ENCODE data around the gene TRMT10A.
"Not testable (repeated sequence)": the region's sequence is repeated elsewhere in the genome, so short reads cannot be mapped to it uniquely, and the experiment has no call there.

The TRMT10A gene

GRCh38 chr4:99537674-99538073 lies 26.2 kb downstream of the TRMT10A start:
- no peak overlapping the region for H3K9ac ChIP-seq (ENCODE audit: low read length)
- H3K4me3 ChIP-seq (ENCODE audit: low read depth in 1 of 2, low read length in 2 of 2) = no peak overlapping the region
- H3K36me3 ChIP-seq (ENCODE audit: insufficient read depth, low read length) = no peaks in the 10 kb centered on the region
- no peaks in the 10 kb centered on the region for H3K4me1 ChIP-seq (ENCODE audit: insufficient read depth, low read length)
- no peaks in the 10 kb centered on the region for H3K27me3 ChIP-seq (ENCODE audit: control insufficient read depth in 1 of 2, insufficient read depth in 2 of 2, low read length in 2 of 2)
- H3K27ac ChIP-seq (ENCODE audit: low read depth, low read length) = no peak overlapping the region
- H3K9me3 ChIP-seq (ENCODE audit: low read length) = no peaks in the 10 kb centered on the region

GRCh38 chr4:99536848-99537247 lies 27.0 kb downstream of the TRMT10A start:
- Histone ChIP-seq H3K9ac (ENCODE audit: low read length) (no peak overlapping the region), H3K27me3 (ENCODE audit: control insufficient read depth in 1 of 2, insufficient read depth in 2 of 2, low read length in 2 of 2) (no peaks in the 10 kb centered on the region), H3K36me3 (ENCODE audit: insufficient read depth, low read length) (no peaks in the 10 kb centered on the region), H3K9me3 (ENCODE audit: low read length) (no peaks in the 10 kb centered on the region), H3K4me1 (ENCODE audit: insufficient read depth, low read length) (no peaks in the 10 kb centered on the region), H3K27ac (ENCODE audit: low read depth, low read length) (no peak overlapping the region), H3K4me3 (ENCODE audit: low read depth in 1 of 2, low read length in 2 of 2) (no peak overlapping the region)

- no peak overlapping the region for H3K27ac ChIP-seq (ENCODE audit: low read depth, low read length)
- no peaks in the 10 kb centered on the region for H3K9me3 ChIP-seq (ENCODE audit: low read length)
- H3K36me3 ChIP-seq (ENCODE audit: insufficient read depth, low read length) = no peaks in the 10 kb centered on the region
- H3K27me3 ChIP-seq (ENCODE audit: control insufficient read depth in 1 of 2, insufficient read depth in 2 of 2, low read length in 2 of 2) = no peaks in the 10 kb centered on the region
- H3K4me1 ChIP-seq (ENCODE audit: insufficient read depth, low read length) = no peaks in the 10 kb centered on the region
- H3K4me3 ChIP-seq (ENCODE audit: low read depth in 1 of 2, low read length in 2 of 2) = no peak overlapping the region
- no peak overlapping the region for H3K9ac ChIP-seq (ENCODE audit: low read length)
These were observed 27.6 kb downstream of the TRMT10A start for GRCh38 chr4:99536271-99536670.

GRCh38 chr4:99534699-99535098 lies 29.1 kb downstream of the TRMT10A start:
- H3K27me3 ChIP-seq (ENCODE audit: control insufficient read depth in 1 of 2, insufficient read depth in 2 of 2, low read length in 2 of 2); H3K4me1 ChIP-seq (ENCODE audit: insufficient read depth, low read length); H3K9me3 ChIP-seq (ENCODE audit: low read length); H3K36me3 ChIP-seq (ENCODE audit: insufficient read depth, low read length); H3K4me3 ChIP-seq (ENCODE audit: low read depth in 1 of 2, low read length in 2 of 2); H3K9ac ChIP-seq (ENCODE audit: low read length); H3K27ac ChIP-seq (ENCODE audit: low read depth, low read length): not testable (repeated sequence)

- Histone ChIP-seq H3K4me1 (ENCODE audit: insufficient read depth, low read length) (peaks cover 11% of the 10 kb centered on the region), H3K27me3 (ENCODE audit: control insufficient read depth in 1 of 2, insufficient read depth in 2 of 2, low read length in 2 of 2) (no peaks in the 10 kb centered on the region), H3K36me3 (ENCODE audit: insufficient read depth, low read length) (no peaks in the 10 kb centered on the region), H3K9me3 (ENCODE audit: low read length) (no peaks in the 10 kb centered on the region), H3K9ac (ENCODE audit: low read length) (no peak overlapping the region), H3K4me3 (ENCODE audit: low read depth in 1 of 2, low read length in 2 of 2) (no peak overlapping the region), H3K27ac (ENCODE audit: low read depth, low read length) (no peak overlapping the region)
These were observed 33.9 kb downstream of the TRMT10A start for GRCh38 chr4:99529956-99530355.

GRCh38 chr4:99529228-99529627 lies 34.6 kb downstream of the TRMT10A start:
- no peak overlapping the region for H3K27ac ChIP-seq (ENCODE audit: low read depth, low read length)
- no peaks in the 10 kb centered on the region for H3K36me3 ChIP-seq (ENCODE audit: insufficient read depth, low read length)
- no peaks in the 10 kb centered on the region for H3K27me3 ChIP-seq (ENCODE audit: control insufficient read depth in 1 of 2, insufficient read depth in 2 of 2, low read length in 2 of 2)
- H3K9me3 ChIP-seq (ENCODE audit: low read length) = no peaks in the 10 kb centered on the region
- no peak overlapping the region for H3K9ac ChIP-seq (ENCODE audit: low read length)
- no peak overlapping the region for H3K4me3 ChIP-seq (ENCODE audit: low read depth in 1 of 2, low read length in 2 of 2)
- peaks cover 11% of the 10 kb centered on the region for H3K4me1 ChIP-seq (ENCODE audit: insufficient read depth, low read length)

GRCh38 chr4:99518601-99519295 lies 45.1 kb downstream of the TRMT10A start:
- Histone ChIP-seq H3K9ac (ENCODE audit: low read length) (no peak overlapping the region), H3K9me3 (ENCODE audit: low read length) (no peaks in the 10 kb centered on the region), H3K4me3 (ENCODE audit: low read depth in 1 of 2, low read length in 2 of 2) (no peak overlapping the region), H3K4me1 (ENCODE audit: insufficient read depth, low read length) (no peaks in the 10 kb centered on the region), H3K27me3 (ENCODE audit: control insufficient read depth in 1 of 2, insufficient read depth in 2 of 2, low read length in 2 of 2) (no peaks in the 10 kb centered on the region), H3K27ac (ENCODE audit: low read depth, low read length) (no peak overlapping the region), H3K36me3 (ENCODE audit: insufficient read depth, low read length) (no peaks in the 10 kb centered on the region)

- H3K9ac ChIP-seq (ENCODE audit: low read length) = no peak within 1 kb of the TSS
- no peaks in the 10 kb centered on the region for H3K4me1 ChIP-seq (ENCODE audit: insufficient read depth, low read length)
- H3K27me3 ChIP-seq (ENCODE audit: control insufficient read depth in 1 of 2, insufficient read depth in 2 of 2, low read length in 2 of 2) = no peaks in the 10 kb centered on the region
- H3K9me3 ChIP-seq (ENCODE audit: low read length) = no peaks in the 10 kb centered on the region
- no peak within 1 kb of the TSS for H3K27ac ChIP-seq (ENCODE audit: low read depth, low read length)
- no peak within 1 kb of the TSS for H3K4me3 ChIP-seq (ENCODE audit: low read depth in 1 of 2, low read length in 2 of 2)
- no peaks in the 10 kb centered on the region for H3K36me3 ChIP-seq (ENCODE audit: insufficient read depth, low read length)
These were observed 53.1 kb downstream of the TRMT10A start, which contains the start of gene C4orf17 for GRCh38 chr4:99510721-99511120. C4orf17 (plus strand) TSS chr4:99511021; CDS start chr4:99513082, 2,061 bp downstream.

- Histone ChIP-seq H3K4me1 (ENCODE audit: insufficient read depth, low read length) (no peaks in the 10 kb centered on the region), H3K36me3 (ENCODE audit: insufficient read depth, low read length) (no peaks in the 10 kb centered on the region), H3K27ac (ENCODE audit: low read depth, low read length) (no peak overlapping the region), H3K27me3 (ENCODE audit: control insufficient read depth in 1 of 2, insufficient read depth in 2 of 2, low read length in 2 of 2) (no peaks in the 10 kb centered on the region), H3K9me3 (ENCODE audit: low read length) (no peaks in the 10 kb centered on the region), H3K9ac (ENCODE audit: low read length) (no peak overlapping the region), H3K4me3 (ENCODE audit: low read depth in 1 of 2, low read length in 2 of 2) (no peak overlapping the region)
These were observed 56.1 kb downstream of the TRMT10A start for GRCh38 chr4:99507762-99508161.

- Histone ChIP-seq H3K9ac (ENCODE audit: low read length) (no peak overlapping the region), H3K36me3 (ENCODE audit: insufficient read depth, low read length) (no peaks in the 10 kb centered on the region), H3K27ac (ENCODE audit: low read depth, low read length) (no peak overlapping the region), H3K9me3 (ENCODE audit: low read length) (no peaks in the 10 kb centered on the region), H3K4me1 (ENCODE audit: insufficient read depth, low read length) (no peaks in the 10 kb centered on the region), H3K27me3 (ENCODE audit: control insufficient read depth in 1 of 2, insufficient read depth in 2 of 2, low read length in 2 of 2) (no peaks in the 10 kb centered on the region), H3K4me3 (ENCODE audit: low read depth in 1 of 2, low read length in 2 of 2) (no peak overlapping the region)
These were observed 56.5 kb downstream of the TRMT10A start for GRCh38 chr4:99507349-99507748.

GRCh38 chr4:99506781-99507180 lies 57.1 kb downstream of the TRMT10A start:
- Histone ChIP-seq H3K27ac (ENCODE audit: low read depth, low read length) (no peak overlapping the region), H3K4me3 (ENCODE audit: low read depth in 1 of 2, low read length in 2 of 2) (no peak overlapping the region), H3K4me1 (ENCODE audit: insufficient read depth, low read length) (no peaks in the 10 kb centered on the region), H3K36me3 (ENCODE audit: insufficient read depth, low read length) (no peaks in the 10 kb centered on the region), H3K27me3 (ENCODE audit: control insufficient read depth in 1 of 2, insufficient read depth in 2 of 2, low read length in 2 of 2) (no peaks in the 10 kb centered on the region), H3K9me3 (ENCODE audit: low read length) (no peaks in the 10 kb centered on the region), H3K9ac (ENCODE audit: low read length) (no peak overlapping the region)

GRCh38 chr4:99504804-99505502 lies 58.9 kb downstream of the TRMT10A start:
- Histone ChIP-seq H3K27me3 (ENCODE audit: control insufficient read depth in 1 of 2, insufficient read depth in 2 of 2, low read length in 2 of 2) (no peaks in the 10 kb centered on the region), H3K9ac (ENCODE audit: low read length) (no peak overlapping the region), H3K9me3 (ENCODE audit: low read length) (no peaks in the 10 kb centered on the region), H3K27ac (ENCODE audit: low read depth, low read length) (no peak overlapping the region), H3K4me3 (ENCODE audit: low read depth in 1 of 2, low read length in 2 of 2) (no peak overlapping the region), H3K4me1 (ENCODE audit: insufficient read depth, low read length) (no peaks in the 10 kb centered on the region), H3K36me3 (ENCODE audit: insufficient read depth, low read length) (no peaks in the 10 kb centered on the region)

All from muscle layer of colon (tissue), 2 donors.